ENCODE measurements around the gene PDZD8.

Gene PDZD8

DNA sequence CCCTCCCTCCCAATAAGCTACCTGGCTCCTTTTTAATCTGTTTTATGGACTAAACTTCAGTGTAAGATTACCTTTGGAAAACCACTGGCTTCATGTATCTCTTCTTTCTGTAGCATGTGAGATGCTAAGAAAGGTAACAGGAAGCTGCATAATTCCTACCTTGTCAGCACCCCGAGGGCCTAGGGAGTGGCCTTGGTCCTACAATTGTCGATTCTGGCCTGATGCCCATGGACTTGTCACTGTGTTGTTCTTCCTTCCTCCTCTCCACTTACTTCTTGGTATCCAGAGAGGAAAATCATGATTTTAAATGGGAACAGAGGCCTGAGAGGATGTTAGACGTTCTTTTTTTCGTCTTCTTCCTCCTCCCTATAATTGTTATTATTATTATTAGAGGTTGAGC, 42.9 kb upstream of the PDZD8 start:
- no peak overlapping the region for H3K4me3 ChIP-seq (ENCODE audit: low read depth, low read length)
- TF ChIP-seq, protein P1, sequence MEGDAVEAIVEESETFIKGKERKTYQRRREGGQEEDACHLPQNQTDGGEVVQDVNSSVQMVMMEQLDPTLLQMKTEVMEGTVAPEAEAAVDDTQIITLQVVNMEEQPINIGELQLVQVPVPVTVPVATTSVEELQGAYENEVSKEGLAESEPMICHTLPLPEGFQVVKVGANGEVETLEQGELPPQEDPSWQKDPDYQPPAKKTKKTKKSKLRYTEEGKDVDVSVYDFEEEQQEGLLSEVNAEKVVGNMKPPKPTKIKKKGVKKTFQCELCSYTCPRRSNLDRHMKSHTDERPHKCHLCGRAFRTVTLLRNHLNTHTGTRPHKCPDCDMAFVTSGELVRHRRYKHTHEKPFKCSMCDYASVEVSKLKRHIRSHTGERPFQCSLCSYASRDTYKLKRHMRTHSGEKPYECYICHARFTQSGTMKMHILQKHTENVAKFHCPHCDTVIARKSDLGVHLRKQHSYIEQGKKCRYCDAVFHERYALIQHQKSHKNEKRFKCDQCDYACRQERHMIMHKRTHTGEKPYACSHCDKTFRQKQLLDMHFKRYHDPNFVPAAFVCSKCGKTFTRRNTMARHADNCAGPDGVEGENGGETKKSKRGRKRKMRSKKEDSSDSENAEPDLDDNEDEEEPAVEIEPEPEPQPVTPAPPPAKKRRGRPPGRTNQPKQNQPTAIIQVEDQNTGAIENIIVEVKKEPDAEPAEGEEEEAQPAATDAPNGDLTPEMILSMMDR (IDR thresholded peaks at IDR 0.05; ENCODE audit: control insufficient read depth, extremely low read depth, insufficient read depth), result no peak
- DNase-seq (ENCODE audit: low read depth), result no peak

DNA sequence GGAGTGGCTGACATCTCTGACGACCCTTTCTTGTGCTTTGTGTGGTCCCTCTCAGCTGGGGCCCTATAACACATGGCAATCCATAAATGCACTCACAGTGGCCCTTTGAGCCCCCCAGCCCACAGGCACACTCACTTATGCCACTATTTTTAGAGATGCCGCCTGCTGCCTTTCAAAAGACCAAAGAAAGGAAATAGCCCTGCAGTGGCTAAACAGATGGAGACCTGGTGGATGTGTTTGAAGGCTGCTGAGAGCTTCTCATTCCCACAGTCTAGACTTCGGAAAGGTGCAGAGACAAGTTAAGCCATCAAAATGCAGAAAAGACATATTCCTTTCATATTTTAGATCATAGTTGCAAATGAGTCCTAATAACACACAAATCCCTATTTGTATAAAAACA, 42.0 kb upstream of the PDZD8 start:
- no peak overlapping the region for H3K4me3 ChIP-seq (ENCODE audit: low read depth, low read length)
- no peak for DNase-seq (ENCODE audit: low read depth)
- TF ChIP-seq, protein P1 (IDR thresholded peaks at IDR 0.05; ENCODE audit: control insufficient read depth, extremely low read depth, insufficient read depth), result no peak

DNA sequence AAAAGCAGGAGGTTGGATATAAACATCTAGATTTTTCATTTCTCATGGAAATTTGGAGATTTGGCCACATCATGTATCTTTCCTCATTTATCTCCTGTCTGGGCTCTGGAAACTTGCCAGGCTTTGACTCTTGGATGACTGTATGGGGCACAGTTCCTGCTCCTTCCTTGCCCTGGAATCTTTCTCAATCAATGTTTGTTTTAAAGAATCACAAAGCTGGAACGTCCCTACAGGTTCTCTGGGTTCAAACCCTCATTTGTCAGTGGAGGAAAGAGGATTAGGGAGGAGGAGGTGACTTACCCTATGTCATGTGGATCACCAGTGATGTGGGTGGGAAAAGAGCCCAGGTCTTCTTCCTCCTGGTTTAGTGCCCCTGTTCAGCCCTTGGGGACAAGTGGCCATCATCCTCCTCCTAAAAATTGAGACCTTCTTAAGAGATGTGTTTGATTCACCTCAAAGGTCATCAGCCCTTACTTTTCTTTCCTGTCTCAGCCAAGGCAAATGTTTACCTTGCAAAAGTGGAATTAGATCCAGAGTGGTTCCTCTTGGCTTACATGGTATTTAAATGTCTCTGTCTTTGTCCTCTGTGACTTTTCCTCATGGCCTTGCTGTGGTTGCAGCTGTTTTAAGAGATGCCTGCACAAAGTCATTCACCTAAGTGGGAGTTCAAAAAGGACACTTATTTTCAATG, 38.8 kb upstream of the PDZD8 start:
- no peak overlapping the region for H3K4me3 ChIP-seq (ENCODE audit: low read depth, low read length)
- TF ChIP-seq, protein P1 (IDR thresholded peaks at IDR 0.05; ENCODE audit: control insufficient read depth, extremely low read depth, insufficient read depth), result no peak
- DNase-seq (ENCODE audit: low read depth), result peak; percentile 72

DNA sequence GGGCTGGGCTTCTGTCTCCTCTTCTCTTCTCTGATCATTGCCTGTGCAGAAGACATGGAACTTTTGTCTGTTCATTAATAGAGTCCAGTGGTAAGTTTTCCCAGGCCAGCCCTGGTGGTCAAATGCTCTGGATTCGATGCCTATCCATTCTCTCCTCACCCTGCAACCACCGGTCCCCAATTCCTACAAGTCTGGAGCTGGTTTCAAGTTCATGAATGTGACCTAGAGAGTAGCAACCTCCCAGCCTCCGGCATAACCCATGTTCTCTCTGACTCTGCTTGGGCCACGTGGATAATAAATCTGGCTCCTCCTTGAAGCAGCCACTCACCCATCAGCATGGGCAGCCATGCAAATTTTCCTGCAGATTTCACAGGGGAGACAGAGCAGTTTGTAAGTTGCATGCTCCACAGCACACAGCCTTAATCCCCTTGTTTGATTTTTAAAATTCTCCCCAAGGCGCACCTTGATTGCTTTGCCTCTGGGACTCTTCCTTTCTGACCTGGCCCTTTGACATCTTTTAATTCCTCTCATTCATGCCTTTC, 37.3 kb upstream of the PDZD8 start:
- TF ChIP-seq, protein P1 (IDR thresholded peaks at IDR 0.05; ENCODE audit: control insufficient read depth, extremely low read depth, insufficient read depth), result no peak
- no peak for DNase-seq (ENCODE audit: low read depth)
- no peak overlapping the region for H3K4me3 ChIP-seq (ENCODE audit: low read depth, low read length)

DNA sequence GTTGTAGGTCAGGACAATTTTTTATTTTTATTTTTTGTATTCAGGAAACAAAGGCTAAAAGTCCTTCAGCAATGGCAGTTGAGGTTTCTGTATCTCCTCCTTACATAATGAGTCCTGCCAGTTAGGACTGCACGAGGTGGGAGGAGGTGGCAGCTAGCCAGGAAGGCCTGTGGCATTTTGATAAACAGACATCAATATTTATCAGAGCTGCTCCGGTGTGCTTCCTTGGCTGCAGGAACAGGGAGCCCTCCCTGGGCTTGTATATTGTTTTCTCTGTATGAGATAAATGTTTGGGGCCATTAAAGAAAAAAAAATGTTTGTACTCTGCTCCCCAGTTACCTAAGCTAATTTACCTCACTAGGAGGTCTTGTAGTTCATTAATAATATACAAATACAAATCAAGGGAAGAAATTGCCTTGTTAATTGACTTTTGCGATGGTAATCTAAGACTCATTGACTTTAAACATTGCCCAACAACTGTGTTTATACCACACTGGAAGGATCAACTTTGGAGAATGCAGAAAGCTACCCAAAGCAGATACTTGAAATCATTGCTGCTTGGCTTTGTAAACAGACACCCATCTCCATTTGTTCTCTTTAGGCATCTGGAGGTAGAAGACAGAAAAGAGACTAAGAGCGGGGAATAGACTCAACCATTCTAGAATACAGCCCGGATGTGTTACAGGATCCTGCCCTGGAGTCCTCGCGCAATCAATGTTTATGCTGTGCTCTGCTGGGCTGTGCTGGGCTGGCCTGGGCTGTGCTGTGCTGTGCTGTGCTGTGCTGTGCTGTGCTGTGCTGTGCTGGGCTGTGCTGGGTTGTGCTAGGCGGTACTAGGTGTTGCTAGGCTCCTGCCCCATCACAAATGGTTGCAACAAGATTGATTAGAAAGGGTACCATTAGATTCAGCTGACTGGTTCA, 36.5 kb upstream of the PDZD8 start:
- TF ChIP-seq, protein P1 (IDR thresholded peaks at IDR 0.05; ENCODE audit: control insufficient read depth, extremely low read depth, insufficient read depth), result no peak
- DNase-seq (ENCODE audit: low read depth), result no peak
- H3K4me3 ChIP-seq (ENCODE audit: low read depth, low read length), result no peak overlapping the region

DNA sequence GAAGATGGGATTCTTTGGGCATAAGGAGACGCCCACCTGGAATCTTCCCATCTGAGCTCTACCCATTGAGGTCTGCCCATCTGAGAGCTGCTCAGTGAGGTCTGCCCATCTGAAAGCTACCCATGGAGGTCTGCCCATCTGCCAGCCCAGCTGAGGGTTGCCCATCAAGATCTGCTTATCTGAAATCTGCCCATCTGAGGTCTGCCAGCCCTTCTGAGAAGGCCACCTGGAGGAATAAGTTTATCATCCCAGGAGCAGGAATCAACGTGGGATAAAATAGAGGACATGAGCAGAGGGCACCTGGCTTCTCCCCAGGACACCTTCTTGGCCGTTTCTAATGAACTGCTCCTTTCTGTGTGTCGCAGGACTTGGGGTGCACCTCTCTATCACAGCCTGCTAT, 35.3 kb upstream of the PDZD8 start:
- no peak overlapping the region for H3K4me3 ChIP-seq (ENCODE audit: low read depth, low read length)
- DNase-seq (ENCODE audit: low read depth), result no peak
- TF ChIP-seq, protein P1 (IDR thresholded peaks at IDR 0.05; ENCODE audit: control insufficient read depth, extremely low read depth, insufficient read depth), result no peak
